Stimulated activated CD8-positive, alpha-beta memory T cell treated with anti-CD3 and anti-CD28 coated beads, Interleukin-15, amount 100 ng/mL, for 1 hour (primary cell): ENCODE measurements around the gene OR52M1.

Experiments
- DNase-seq: peaks from one replicate; pipeline ENCODE4 v3.0.0-alpha.2; 2020; ENCODE audit warnings: low read depth

Gene OR52M1

DNA sequence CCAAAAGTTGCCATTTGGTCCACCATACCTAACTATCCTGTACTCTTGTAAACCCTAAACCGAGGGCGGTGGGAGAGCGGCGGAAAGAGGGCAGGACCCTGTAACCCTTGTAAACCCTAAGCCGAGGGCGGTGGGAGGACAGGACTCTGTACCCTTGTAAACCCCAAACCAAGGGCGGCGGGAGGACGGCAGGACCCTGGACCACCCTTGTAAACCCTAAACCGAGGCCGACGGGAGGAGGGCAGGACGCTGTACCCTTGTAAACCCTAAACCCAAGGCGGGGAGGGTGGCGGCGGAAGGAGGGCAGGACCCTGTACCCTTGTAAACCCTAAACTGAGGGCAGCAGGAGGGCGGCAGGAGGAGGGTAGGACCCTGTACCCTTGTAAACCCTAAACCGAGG lies 24.1 kb downstream of the OR52M1 start:
- no peak for DNase-seq

DNA sequence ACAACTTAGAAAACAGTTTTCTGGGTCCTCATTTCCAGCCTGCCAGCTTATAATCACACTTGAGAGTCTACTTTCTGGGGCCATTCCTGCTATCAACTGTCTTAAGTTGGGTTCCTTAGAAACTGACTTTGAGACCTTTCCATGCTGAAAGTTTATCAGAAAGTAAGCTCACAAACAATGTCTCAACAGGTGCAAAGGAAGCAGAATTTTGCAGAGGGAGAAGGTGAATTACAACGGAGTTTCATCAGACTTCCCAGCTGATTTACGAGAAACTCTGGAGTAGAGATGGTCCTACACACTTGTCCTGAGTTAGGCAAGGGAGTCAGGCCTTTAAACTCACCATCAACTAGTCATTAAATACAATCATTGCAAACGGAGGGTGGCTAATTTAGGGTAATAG lies 31.9 kb downstream of the OR52M1 start:
- no peak for DNase-seq

DNA sequence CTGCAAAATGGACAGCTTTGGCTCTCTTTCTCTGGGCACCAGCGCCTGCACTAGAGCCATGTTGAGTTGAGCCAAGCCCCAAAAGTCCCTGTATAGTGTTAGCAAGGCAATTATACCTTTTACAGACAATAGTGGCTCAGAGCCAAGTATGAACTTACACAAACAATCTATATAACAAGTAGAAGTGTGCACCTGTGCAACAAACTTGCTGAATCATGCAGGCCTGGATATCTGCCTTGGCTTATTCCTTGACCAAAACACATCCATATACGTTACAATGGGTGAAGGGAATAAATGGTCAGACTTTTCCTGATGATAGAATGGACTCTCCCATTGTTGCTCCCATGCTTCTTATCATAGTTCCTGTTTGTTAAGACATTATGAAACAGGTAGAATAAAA lies 32.8 kb downstream of the OR52M1 start:
- DNase-seq = no peak

DNA sequence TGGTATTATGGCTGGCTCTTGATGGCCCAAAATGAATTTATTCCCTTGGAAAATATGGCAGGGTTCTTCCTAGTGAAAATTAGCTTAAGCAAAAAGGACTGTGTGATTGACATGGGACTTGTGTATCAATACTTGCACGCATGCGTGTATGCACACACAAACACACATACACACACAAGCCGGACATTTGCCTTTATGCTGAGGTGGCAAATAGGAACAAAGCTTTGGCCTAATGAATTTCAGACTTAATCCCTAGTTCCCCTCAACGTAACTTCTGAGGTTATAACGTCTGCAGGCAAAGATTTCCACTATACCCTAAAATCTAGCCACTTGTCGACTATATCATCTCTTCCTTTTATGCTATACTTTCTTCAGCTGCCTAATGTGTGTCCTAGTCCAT lies 33.6 kb downstream of the OR52M1 start:
- no peak for DNase-seq

DNA sequence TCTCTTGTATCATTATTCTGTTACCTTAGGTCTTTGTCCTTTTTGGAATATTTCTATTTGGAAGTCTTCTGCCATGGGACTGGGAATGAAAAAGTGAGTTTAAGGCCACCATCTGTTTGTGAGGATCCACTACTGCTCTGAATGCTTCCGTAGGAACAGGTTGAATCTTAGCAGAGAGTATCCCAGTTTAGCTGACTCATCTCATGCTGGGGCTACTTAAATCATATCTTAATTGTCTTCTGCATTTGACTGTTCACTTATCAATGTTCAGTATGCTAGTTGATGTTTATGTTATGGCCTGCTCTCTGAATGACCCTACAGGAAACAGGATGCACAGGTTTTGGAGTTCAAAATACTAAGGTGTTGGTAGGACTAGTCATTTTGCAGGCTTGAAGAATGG lies 35.1 kb downstream of the OR52M1 start:
- no peak for DNase-seq

DNA sequence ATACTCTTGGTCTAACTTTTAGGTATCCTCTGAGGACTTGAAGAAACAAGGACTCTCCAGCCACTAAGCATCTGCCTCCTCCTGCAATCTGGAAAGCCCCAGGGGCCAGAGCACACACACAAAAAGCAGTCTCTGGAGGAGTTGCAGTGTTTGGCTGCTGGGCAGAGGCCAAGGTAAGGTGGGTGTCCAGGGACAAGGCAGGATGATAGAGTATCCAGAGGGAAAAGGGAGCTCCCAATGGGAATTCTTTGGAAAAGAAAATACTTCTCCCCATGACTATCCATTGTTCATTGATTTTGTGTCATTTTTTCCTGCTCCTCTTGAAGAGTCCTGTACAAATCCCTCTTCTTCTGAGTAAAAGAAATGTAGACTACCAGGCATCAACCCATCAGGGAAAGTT lies 36.5 kb downstream of the OR52M1 start, which contains the start of gene OR52I2:
Gene OR52I2 (plus strand): TSS at position 301 of the 400 bp plus-strand sequence.
- DNase-seq = no peak

DNA sequence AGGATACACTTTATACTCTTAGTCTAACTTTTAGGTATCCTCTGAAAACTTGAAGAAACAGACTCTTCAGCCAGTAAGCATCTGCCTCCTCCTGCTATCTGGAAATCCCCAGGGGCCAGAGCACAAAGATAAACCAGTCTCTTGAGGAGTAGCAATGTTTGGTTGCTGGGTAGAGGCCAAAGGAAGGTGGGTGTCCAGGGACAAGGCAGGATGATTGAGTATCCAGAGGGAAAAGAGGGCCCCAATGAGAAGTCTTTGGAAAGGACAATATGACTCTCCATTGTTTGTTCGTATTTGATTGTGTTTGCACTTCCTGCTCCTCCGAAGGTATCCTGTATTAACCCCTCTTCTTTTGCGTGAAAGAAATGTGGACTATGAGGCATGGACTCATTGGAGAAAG lies 44.0 kb downstream of the OR52M1 start:
- DNase-seq = no peak

DNA sequence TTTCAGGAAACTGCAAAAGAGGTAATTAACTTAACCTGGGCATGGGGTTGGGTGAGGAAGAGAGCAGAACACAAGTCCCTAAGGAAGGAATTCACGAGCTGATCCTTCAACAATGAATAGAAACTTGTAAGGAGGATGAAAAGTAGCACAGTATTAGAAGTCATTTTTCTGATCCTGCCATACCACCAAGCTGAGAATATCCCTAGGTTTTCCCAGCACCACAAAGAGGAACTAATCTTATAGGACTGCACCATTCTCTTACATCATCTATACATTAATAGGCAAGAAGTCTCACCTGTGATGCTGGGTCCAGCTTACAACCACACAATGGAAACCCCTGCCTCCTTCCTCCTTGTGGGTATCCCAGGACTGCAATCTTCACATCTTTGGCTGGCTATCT lies 48.7 kb downstream of the OR52M1 start, which contains the start of gene OR52I1:
Gene OR52I1 (plus strand): TSS at position 301 of the 400 bp plus-strand sequence. CDS start 0 bp downstream, at position 301.
- no peak for DNase-seq
